B cell (primary cell): ENCODE data around the gene FAM227B.

ENCODE experiments used
- CTCF ChIP-seq: fragments of 200-600 bp; IDR thresholded peaks from one replicate; pipeline ENCODE4 v1.8.0; 2022; ENCODE audit warnings: antibody characterized with exemption, mild to moderate bottlenecking
- EZH2 ChIP-seq: IDR thresholded peaks from 2 replicates; pipeline ENCODE4 v1.6.1; 2012; ENCODE audit warnings: borderline replicate concordance, low read depth, mild to moderate bottlenecking, moderate library complexity, low read length; ENCODE audit not compliant: insufficient read depth, poor library complexity, severe bottlenecking

GRCh38 chr15:49530092-49530491, 90.5 kb downstream of the FAM227B start:
- TF ChIP-seq CTCF (no peak), EZH2 (no peak)
